ENCODE measurements around the gene TFAP2E. TPM values are rescaled to one million over a fixed set of nuclear protein-coding genes. Genes with fewer than 3 reads are reported as not detected.

Gene TFAP2E
- total RNA-seq, 2 experiments from 2014 or later: 0.17 to 0.76 TPM

- intact Hi-C loops (cut with micrococcal nuclease): no loop called here
- Mint-ChIP-seq H3K9me3 (no peaks in the 10 kb centered on the region), H3K27me3 (no peaks in the 10 kb centered on the region), H3K36me3 (peaks cover 40% of the 10 kb centered on the region), H3K4me1 (ENCODE audit: low read depth) (peaks cover 2% of the 10 kb centered on the region), H3K27ac (no peak overlapping the region), H3K4me3 (no peak overlapping the region)
- no peak for DNase-seq
- ChIA-PET CTCF (interaction anchor here (0.8 kb wide), 1 partner anchor 123 kb away, joined by 3 read pairs; no protein-coding TSS in a partner anchor), POLR2A (no interaction called here)
These were observed 30.8 kb downstream of the TFAP2E start for GRCh38 chr1:35603941-35604340.

GRCh38 chr1:35605071-35605866 lies 32.2 kb downstream of the TFAP2E start:
- POLR2A ChIA-PET: no interaction called here
- no peak overlapping the region for H3K27ac Mint-ChIP-seq

GRCh38 chr1:35605867-35606182 lies 32.7 kb downstream of the TFAP2E start:
- Mint-ChIP-seq H3K36me3 (peaks cover 44% of the 10 kb centered on the region), H3K4me1 (ENCODE audit: low read depth) (peaks cover 2% of the 10 kb centered on the region), H3K27me3 (no peaks in the 10 kb centered on the region), H3K9me3 (no peaks in the 10 kb centered on the region), H3K4me3 (no peak overlapping the region), H3K27ac (no peak overlapping the region)
- ChIA-PET POLR2A (no interaction called here), CTCF (interaction anchor here (1.0 to 1.2 kb wide), 2 partner anchors 109 to 121 kb away, joined by 3 to 5 read pairs; no protein-coding TSS in a partner anchor)
- intact Hi-C loops (cut with micrococcal nuclease): no loop called here
- DNase-seq: no peak

More at GRCh38 chr1:35605071-35605866, 32.2 kb downstream of the TFAP2E start:
- Mint-ChIP-seq H3K36me3 (peaks cover 44% of the 10 kb centered on the region), H3K4me1 (ENCODE audit: low read depth) (peaks cover 2% of the 10 kb centered on the region), H3K4me3 (no peak overlapping the region), H3K9me3 (no peaks in the 10 kb centered on the region), H3K27me3 (no peaks in the 10 kb centered on the region)
- intact Hi-C loops (cut with micrococcal nuclease): no loop called here
- no peak for DNase-seq
- CTCF ChIA-PET: interaction anchor here (0.8 to 1.2 kb wide), 2 partner anchors 110 kb away, joined by 3 to 5 read pairs; no protein-coding TSS in a partner anchor

- Mint-ChIP-seq H3K27me3 (no peaks in the 10 kb centered on the region), H3K4me1 (ENCODE audit: low read depth) (peaks cover 5% of the 10 kb centered on the region), H3K9me3 (no peaks in the 10 kb centered on the region), H3K4me3 (no peak overlapping the region), H3K36me3 (peaks cover 25% of the 10 kb centered on the region), H3K27ac (no peak overlapping the region)
- CTCF ChIA-PET: interaction anchor here (0.7 to 1.1 kb wide), 4 partner anchors 9 to 104 kb away, joined by 3 to 4 read pairs (median 4); no protein-coding TSS in a partner anchor
- POLR2A ChIA-PET: no interaction called here
- DNase-seq: no peak
- intact Hi-C loops (cut with micrococcal nuclease): no loop called here
These were observed 38.5 kb downstream of the TFAP2E start for GRCh38 chr1:35611655-35612054.

- Mint-ChIP-seq H3K9me3 (no peaks in the 10 kb centered on the region), H3K4me1 (ENCODE audit: low read depth) (peaks cover 5% of the 10 kb centered on the region), H3K36me3 (peaks cover 12% of the 10 kb centered on the region), H3K4me3 (no peak overlapping the region), H3K27ac (no peak overlapping the region), H3K27me3 (no peaks in the 10 kb centered on the region)
- intact Hi-C loops (cut with micrococcal nuclease): no loop called here
- CTCF ChIA-PET: no interaction called here
- POLR2A ChIA-PET: no interaction called here
- no peak for DNase-seq
These were observed 42.3 kb downstream of the TFAP2E start for GRCh38 chr1:35615440-35615839.

GRCh38 chr1:35619237-35620121 lies 46.4 kb downstream of the TFAP2E start:
- Mint-ChIP-seq H3K9me3 (no peaks in the 10 kb centered on the region), H3K27ac (no peak overlapping the region), H3K36me3 (peaks cover 15% of the 10 kb centered on the region), H3K4me1 (ENCODE audit: low read depth) (peaks cover 8% of the 10 kb centered on the region), H3K4me3 (no peak overlapping the region), H3K27me3 (no peaks in the 10 kb centered on the region)
- intact Hi-C loops (cut with micrococcal nuclease): no loop called here
- CTCF ChIA-PET: interaction anchor here (0.6 to 1.4 kb wide), 6 partner anchors 38 to 179 kb away, joined by 3 to 8 read pairs (median 3); no protein-coding TSS in a partner anchor
- no peak for DNase-seq
- POLR2A ChIA-PET: no interaction called here

- no peak for DNase-seq
- ChIA-PET CTCF (no interaction called here), POLR2A (no interaction called here)
- H3K4me1 Mint-ChIP-seq (ENCODE audit: low read depth): peaks cover 7% of the 10 kb centered on the region
- intact Hi-C loops (cut with micrococcal nuclease): no loop called here
- H3K36me3 Mint-ChIP-seq: peaks cover 17% of the 10 kb centered on the region
- no peak overlapping the region for H3K27ac Mint-ChIP-seq
- H3K4me3 Mint-ChIP-seq: no peak overlapping the region
- H3K27me3 Mint-ChIP-seq: no peaks in the 10 kb centered on the region
- H3K9me3 Mint-ChIP-seq: no peaks in the 10 kb centered on the region
These were observed 49.5 kb downstream of the TFAP2E start for GRCh38 chr1:35622510-35623178.

GRCh38 chr1:35623832-35624231 lies 50.7 kb downstream of the TFAP2E start:
- Mint-ChIP-seq H3K27me3 (no peaks in the 10 kb centered on the region), H3K27ac (no peak overlapping the region), H3K9me3 (no peaks in the 10 kb centered on the region), H3K4me3 (no peak overlapping the region), H3K36me3 (peaks cover 24% of the 10 kb centered on the region), H3K4me1 (ENCODE audit: low read depth) (peaks cover 10% of the 10 kb centered on the region)
- CTCF ChIA-PET: interaction anchor here (1.0 kb wide), 1 partner anchor 173 kb away, joined by 3 read pairs; no protein-coding TSS in a partner anchor
- no peak for DNase-seq
- intact Hi-C loops (cut with micrococcal nuclease): no loop called here
- POLR2A ChIA-PET: no interaction called here

GRCh38 chr1:35629051-35629450 lies 55.9 kb downstream of the TFAP2E start:
- no peak overlapping the region for H3K4me3 Mint-ChIP-seq
- no peaks in the 10 kb centered on the region for H3K27me3 Mint-ChIP-seq
- no peak for DNase-seq
- H3K36me3 Mint-ChIP-seq: peaks cover 49% of the 10 kb centered on the region
- intact Hi-C loops (cut with micrococcal nuclease): no loop called here
- H3K9me3 Mint-ChIP-seq: no peaks in the 10 kb centered on the region
- ChIA-PET POLR2A (interaction anchor here (0.5 kb wide), 1 partner anchor 114 kb away, joined by 5 read pairs; no protein-coding TSS in a partner anchor), CTCF (interaction anchor here (1.2 kb wide), 1 partner anchor 60 kb away, joined by 5 read pairs; no protein-coding TSS in a partner anchor)
- peaks cover 13% of the 10 kb centered on the region for H3K4me1 Mint-ChIP-seq (ENCODE audit: low read depth)
- no peak overlapping the region for H3K27ac Mint-ChIP-seq

- POLR2A ChIA-PET: no interaction called here
- no peaks in the 10 kb centered on the region for H3K27me3 Mint-ChIP-seq
- peaks cover 11% of the 10 kb centered on the region for H3K4me1 Mint-ChIP-seq (ENCODE audit: low read depth)
- no peak overlapping the region for H3K27ac Mint-ChIP-seq
- no peaks in the 10 kb centered on the region for H3K9me3 Mint-ChIP-seq
- H3K4me3 Mint-ChIP-seq: no peak overlapping the region
- peaks cover 53% of the 10 kb centered on the region for H3K36me3 Mint-ChIP-seq
- CTCF ChIA-PET: interaction anchor here (1.2 kb wide), 1 partner anchor 84 kb away, joined by 3 read pairs; no protein-coding TSS in a partner anchor
- intact Hi-C loops (cut with micrococcal nuclease): no loop called here
- DNase-seq: no peak
These were observed 58.3 kb downstream of the TFAP2E start for GRCh38 chr1:35631396-35631795.

GRCh38 chr1:35633547-35633946 lies 60.4 kb downstream of the TFAP2E start:
- H3K9me3 Mint-ChIP-seq: no peaks in the 10 kb centered on the region
- intact Hi-C loops (cut with micrococcal nuclease): no loop called here
- H3K36me3 Mint-ChIP-seq: peaks cover 47% of the 10 kb centered on the region

More at GRCh38 chr1:35633547-35633946, 60.4 kb downstream of the TFAP2E start:
- DNase-seq: no peak
- H3K27me3 Mint-ChIP-seq: no peaks in the 10 kb centered on the region
- ChIA-PET CTCF (no interaction called here), POLR2A (no interaction called here)
- H3K4me1 Mint-ChIP-seq (ENCODE audit: low read depth): peaks cover 20% of the 10 kb centered on the region
- H3K4me3 Mint-ChIP-seq: no peak overlapping the region
- H3K27ac Mint-ChIP-seq: no peak overlapping the region

Measured in activated CD4-positive, alpha-beta memory T cell treated with anti-CD3 and anti-CD28 coated beads for 36 hours (primary cell).